ENCODE data around the gene INO80D.
"Not testable (repeated sequence)": the region's sequence is repeated elsewhere in the genome, so short reads cannot be mapped to it uniquely, and the experiment has no call there.

The INO80D gene

GRCh38 chr2:206028101-206028500, 57.9 kb downstream of the INO80D start:
- no peak for DNase-seq (ENCODE audit: low read depth in 2 of 2)

- no peak for DNase-seq (ENCODE audit: low read depth in 2 of 2)
These were observed 62.8 kb downstream of the INO80D start for GRCh38 chr2:206023183-206023582.

- no peak for DNase-seq (ENCODE audit: low read depth in 2 of 2)
These were observed 65.8 kb downstream of the INO80D start for GRCh38 chr2:206020171-206020570.

GRCh38 chr2:206015746-206016145, 70.2 kb downstream of the INO80D start:
- not testable (repeated sequence) for DNase-seq (ENCODE audit: low read depth in 2 of 2)

GRCh38 chr2:206011795-206012194, 74.2 kb downstream of the INO80D start:
- DNase-seq (ENCODE audit: low read depth in 2 of 2) = no peak

GRCh38 chr2:206011018-206011614, 74.9 kb downstream of the INO80D start:
- no peak for DNase-seq (ENCODE audit: low read depth in 2 of 2)

GRCh38 chr2:206004004-206004693, 81.8 kb downstream of the INO80D start:
- no peak for DNase-seq (ENCODE audit: low read depth in 2 of 2)

GRCh38 chr2:206002440-206002839, 83.5 kb downstream of the INO80D start:
- DNase-seq (ENCODE audit: low read depth in 2 of 2) = no peak

GRCh38 chr2:206001912-206002311, 84.1 kb downstream of the INO80D start:
- no peak for DNase-seq (ENCODE audit: low read depth in 2 of 2)

- DNase-seq (ENCODE audit: low read depth in 2 of 2) = no peak
These were observed 85.2 kb downstream of the INO80D start for GRCh38 chr2:206000776-206001175.

- no peak for DNase-seq (ENCODE audit: low read depth in 2 of 2)
These were observed 87.4 kb downstream of the INO80D start for GRCh38 chr2:205998583-205998982.

- no peak for DNase-seq (ENCODE audit: low read depth in 2 of 2)
These were observed 89.8 kb downstream of the INO80D start for GRCh38 chr2:205996161-205996560.

- DNase-seq (ENCODE audit: low read depth in 2 of 2) = no peak
These were observed 90.7 kb downstream of the INO80D start for GRCh38 chr2:205995260-205995659.

GRCh38 chr2:205994344-205994743, 91.6 kb downstream of the INO80D start:
- no peak for DNase-seq (ENCODE audit: low read depth in 2 of 2)

GRCh38 chr2:205990104-205990503, 95.9 kb downstream of the INO80D start:
- DNase-seq (ENCODE audit: low read depth in 2 of 2) = no peak

GRCh38 chr2:205989271-205990071, 96.5 kb downstream of the INO80D start:
- DNase-seq (ENCODE audit: low read depth in 2 of 2) = no peak

GRCh38 chr2:205988681-205989080, 97.3 kb downstream of the INO80D start:
- DNase-seq (ENCODE audit: low read depth in 2 of 2) = not testable (repeated sequence)

GRCh38 chr2:205988274-205988673, 97.7 kb downstream of the INO80D start:
- no peak for DNase-seq (ENCODE audit: low read depth in 2 of 2)

GRCh38 chr2:205986334-205986733, 99.6 kb downstream of the INO80D start:
- DNase-seq (ENCODE audit: low read depth in 2 of 2) = not testable (repeated sequence)

- no peak for DNase-seq (ENCODE audit: low read depth in 2 of 2)
These were observed 101.6 kb downstream of the INO80D start for GRCh38 chr2:205984381-205984780.

- DNase-seq (ENCODE audit: low read depth in 2 of 2) = no peak
These were observed 103.1 kb downstream of the INO80D start for GRCh38 chr2:205982776-205983327.

- not testable (repeated sequence) for DNase-seq (ENCODE audit: low read depth in 2 of 2)
These were observed 107.2 kb downstream of the INO80D start for GRCh38 chr2:205978728-205979127.
